Activated CD8-positive, alpha-beta memory T cell treated with anti-CD3 and anti-CD28 coated beads, Interleukin-2, amount 50 U/mL, for 48 hours (primary cell): ENCODE measurements around the gene NEURL4.
"Not testable (repeated sequence)": the region's sequence is repeated elsewhere in the genome, so short reads cannot be mapped to it uniquely, and the experiment has no call there.

ENCODE experiments used
- DNase-seq: peaks from one replicate; pipeline ENCODE4 v3.0.0-alpha.2; 2020

The NEURL4 gene

GRCh38 chr17:7346761-7347614, 17.9 kb upstream of the NEURL4 start:
- DNase-seq: no peak

DNA sequence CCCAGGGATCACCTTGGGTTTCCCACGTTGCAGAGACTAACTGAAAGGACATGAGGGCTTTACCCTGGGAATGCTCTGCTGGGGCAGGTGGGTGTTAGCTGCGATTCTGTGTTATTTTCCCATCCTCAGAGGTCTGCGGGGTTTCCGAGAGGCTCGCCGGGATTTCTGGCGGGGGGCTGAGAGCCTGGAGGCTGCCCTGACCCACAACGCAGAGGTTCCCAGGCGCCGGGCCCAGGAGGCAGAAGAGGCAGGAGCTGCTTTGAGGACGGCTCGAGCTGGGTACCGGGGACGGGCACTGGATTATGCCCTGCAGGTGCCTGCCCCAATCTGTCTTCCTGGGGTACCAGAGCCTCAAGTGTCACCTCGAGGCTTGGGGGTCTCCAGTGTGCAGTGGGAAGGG, 14.1 kb upstream of the NEURL4 start:
- DNase-seq: no peak

DNA sequence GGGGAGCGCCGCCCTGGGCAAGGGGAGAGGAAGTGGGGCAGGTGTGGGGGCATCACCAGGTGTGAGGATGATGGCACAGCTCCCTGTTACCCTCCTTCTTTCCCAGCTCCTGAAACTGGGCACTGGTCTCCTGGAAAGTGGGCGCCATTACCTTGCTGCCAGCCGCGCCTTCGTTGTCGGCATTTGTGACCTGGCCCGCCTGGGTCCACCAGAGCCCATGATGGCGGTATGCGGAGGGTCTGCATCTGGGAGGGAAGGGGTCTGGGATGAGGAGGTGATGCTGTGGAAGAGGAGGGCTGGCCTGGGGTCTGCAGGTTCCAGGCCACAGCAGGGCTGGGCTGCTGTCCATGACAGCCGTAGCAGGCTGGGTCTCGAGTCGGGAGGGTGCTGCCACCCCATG, 12.7 kb upstream of the NEURL4 start:
- DNase-seq: no peak

DNA sequence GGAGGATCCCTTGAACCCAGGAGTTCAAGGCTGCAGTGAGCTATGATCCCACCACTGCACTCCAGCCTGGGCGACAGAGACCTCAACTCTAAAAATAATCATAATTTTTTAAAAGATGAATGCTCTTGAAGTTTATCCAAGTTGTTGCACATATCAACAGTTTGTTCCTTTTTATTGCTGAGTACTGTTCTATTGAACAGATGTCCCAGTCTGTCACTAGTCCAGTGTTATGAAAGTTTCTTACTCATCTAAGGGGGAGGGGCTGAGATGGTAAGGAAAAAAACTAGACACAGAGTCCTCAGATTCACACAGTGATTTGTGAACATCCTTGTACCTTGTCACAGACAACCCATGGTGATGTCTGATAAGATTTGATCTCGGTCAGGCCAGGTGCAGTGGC, 11.0 kb upstream of the NEURL4 start:
- no peak for DNase-seq

DNA sequence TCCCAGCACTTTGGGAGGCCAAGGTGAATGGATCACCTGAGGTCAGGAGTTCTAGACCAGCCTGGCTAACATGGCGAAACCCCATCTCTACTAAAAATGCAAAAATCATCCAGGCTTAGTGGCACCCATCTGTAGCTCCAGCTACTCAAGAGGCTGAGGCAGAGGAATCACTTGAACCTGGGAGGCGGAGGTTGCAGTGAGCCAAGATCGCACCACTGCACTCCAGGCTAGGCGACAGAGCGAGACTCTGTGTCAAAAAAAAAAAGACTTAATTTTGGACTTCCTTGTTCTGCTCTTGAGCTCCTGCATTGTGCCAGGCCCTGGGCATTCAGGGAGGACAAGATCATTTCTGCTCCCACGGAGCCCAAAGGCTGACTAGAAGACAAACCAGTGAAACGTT, 8.5 kb upstream of the NEURL4 start:
- not testable (repeated sequence) for DNase-seq

DNA sequence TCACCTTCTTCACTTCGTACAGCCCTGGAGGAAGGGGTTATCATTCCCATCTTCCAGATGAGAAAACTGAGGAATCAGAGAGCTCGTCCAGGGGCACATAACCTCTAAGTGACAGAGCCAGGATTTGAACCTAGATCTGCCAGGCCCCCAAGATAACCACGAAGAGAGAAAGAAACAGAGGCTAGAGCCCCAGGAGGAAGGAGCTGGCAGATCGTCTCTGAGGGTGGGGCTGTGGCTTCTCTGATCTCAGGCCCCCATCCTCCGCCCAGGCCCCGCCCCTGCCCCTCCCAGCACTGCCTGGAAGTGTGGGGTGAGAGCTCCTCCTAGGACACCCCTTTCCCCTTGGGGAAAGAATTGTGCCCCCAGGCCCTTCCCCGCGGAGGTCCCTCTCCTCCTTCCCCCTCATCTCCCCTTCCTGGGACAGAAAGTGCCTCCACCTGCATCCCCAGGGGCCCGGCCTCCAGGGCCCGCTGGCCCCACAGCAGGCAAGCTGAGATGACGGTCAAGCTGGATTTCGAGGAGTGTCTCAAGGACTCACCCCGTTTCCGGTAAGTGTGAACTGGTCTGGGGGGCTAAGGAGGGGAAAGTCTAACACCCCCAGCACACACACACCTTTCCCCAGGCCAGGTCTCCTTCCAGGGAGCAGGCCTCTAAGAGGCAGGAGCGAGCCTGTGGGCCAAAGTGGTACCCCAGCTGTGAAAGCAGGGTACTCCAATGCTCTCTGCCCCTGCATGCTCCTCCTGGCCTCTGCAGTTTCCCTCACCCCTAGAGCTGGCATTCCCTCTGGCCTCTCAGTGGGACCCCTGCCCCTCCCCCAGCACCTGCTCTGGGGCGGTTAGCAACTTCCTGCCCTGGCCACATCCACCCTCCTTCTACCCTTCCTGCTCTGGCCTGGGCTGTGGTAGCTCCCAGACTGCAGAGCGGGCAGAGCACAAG, 7.4 kb upstream of the NEURL4 start, which contains the start of gene ACAP1:
Gene ACAP1, plus strand, starts transcription at position 290 of the 936 bp plus-strand sequence. Its CDS starts 206 bp downstream, at position 496.
- peak; percentile 89 for DNase-seq

DNA sequence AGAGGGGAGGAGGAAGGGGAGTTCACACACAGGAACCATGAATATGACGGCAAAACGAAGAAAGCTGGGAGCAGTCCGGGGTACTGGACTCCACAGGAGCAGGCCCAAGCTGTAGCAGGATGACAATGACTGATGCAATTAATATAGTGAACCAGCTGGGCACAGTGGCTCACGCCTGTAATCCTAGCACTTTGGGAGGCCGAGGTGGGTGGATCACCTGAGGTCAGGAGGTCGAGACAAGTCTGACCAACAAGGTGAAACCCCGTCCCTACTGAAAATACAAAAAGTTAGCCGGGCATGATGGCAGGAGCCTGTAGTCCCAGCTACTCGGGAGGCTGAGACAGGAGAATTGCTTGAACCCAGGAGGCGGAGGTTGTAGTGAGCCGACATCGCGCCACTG, 6.6 kb upstream of the NEURL4 start:
- DNase-seq: not testable (repeated sequence)

GRCh38 chr17:7334938-7335538, 5.9 kb upstream of the NEURL4 start:
- DNase-seq: no peak

GRCh38 chr17:7332600-7333069, 3.5 kb upstream of the NEURL4 start:
- DNase-seq: not testable (repeated sequence)

GRCh38 chr17:7332111-7332510, 3.0 kb upstream of the NEURL4 start:
- DNase-seq: no peak

- DNase-seq: no peak
Measured at GRCh38 chr17:7330638-7331015, 1.5 kb upstream of the NEURL4 start.

DNA sequence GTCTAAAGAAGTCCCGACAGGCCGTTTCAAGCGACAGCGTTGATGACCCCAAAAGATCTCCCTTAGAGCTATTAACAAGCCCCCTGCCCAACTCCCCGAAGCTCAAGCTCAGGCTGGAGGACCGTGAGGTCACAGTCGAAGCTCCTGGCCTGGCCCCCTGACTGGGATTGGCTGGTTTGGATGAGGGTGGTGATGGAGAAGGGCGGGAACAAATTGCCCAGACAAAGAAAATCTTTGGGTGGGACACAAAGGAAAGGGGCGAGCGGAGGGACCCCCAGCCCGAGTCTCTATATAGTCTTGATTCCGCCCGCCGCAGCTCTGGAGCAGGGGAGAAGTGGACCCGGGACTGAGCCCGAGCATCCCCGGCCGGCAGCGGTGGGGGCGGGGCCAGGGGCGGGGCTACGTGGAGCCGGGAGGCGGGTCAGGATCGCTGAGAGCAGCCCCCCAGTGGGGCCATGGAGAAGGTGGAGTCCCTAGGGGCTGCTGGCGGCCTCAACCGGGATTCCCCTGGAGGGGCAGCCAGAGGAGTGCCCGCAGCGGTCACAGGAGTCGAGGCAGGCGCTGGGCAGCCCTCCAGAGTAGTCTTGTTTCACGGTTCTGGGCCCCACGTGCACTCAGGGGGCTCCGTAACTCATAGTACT, 982 bp upstream of the NEURL4 start:
- peak; percentile 91 for DNase-seq

DNA sequence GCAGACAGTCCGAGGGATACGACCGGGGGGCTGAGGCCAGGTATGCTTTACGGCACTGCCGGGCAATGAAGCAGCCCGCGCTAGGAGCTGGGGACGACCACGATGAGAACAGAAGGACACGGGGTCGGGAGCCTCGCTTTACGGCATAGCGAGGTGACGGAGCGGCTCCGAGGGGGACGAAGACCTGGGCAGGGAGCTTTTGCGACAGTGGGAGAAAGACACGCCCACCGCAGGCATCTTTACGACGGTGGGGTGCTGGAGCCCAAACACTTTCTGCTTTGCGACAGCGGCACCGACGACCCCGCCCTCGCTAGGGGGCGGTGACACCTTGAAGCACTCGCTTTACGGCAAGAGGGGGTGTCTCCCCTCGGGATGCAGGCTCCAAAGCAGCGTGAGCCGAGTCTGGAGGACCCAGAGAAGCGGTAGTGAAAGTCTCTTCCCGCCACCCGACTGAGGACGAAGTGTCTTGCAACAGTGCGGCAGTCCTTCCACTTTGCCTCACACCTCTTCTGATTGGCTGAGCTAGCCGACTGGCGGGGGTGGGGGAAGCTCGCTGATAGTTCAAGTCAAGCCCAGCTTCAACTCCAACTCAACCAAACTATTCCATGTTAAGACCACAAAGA, 350 bp upstream of the NEURL4 start:
- DNase-seq: peak; percentile 96

DNA sequence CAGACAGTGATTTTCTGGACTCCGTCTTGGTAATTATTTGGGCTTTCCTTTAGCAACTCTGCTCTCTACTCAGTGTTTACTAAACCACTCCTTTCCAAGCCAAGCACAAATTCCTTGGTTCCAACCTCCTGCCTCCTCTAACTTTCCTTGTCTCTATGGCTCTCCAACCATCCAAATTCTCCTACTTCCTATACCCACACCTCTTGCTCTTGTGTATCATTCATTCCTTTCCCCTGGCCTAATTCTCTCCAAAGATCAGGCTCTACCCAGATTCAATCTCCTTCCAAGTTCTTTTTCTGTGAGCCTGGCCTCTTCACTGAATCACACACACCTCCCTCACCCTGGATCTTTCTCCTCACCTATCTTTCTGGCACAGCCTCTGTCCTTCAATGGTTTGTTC, 1.1 kb downstream of the NEURL4 start:
- no peak for DNase-seq

DNA sequence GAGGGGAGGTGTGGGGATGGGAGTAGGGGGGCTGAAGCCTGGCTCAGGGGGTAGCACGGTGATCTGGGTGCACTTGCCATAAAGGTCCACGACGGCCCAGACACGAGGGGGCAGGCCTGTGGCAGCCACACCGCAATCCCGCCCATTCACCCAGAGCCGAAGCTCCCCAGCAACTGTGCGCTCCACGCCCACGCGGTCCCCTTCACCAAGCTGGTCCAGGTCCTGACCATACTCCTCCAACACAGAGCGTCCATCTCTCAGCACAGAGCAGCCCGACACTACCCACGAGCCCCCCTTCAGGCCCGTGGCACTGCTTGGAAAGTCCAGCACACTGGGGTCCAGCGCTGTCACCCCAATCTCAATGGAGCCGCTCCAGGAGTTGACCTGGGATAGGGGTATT, 1.6 kb downstream of the NEURL4 start:
- no peak for DNase-seq

DNA sequence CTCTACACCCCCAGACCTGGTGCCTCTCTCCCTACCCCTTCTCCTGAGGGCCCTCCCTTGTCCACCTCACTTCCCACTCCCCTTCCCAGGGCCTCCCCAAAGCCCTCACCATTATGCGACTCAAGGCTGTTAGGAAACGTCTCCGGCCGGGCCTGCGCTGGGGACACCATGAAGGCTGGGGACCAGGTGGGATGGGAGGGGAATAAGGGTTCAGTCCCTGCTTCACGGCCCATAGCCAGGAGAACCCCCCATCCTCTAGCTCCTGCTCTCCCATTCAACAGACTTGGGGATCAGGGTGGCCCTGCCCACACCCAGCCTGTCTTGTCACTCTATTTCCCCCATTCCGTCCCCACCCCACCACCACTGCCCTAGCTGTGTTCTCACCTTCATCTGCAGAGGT, 2.1 kb downstream of the NEURL4 start:
- DNase-seq: no peak

- no peak for DNase-seq
Measured at GRCh38 chr17:7326186-7326585, 2.9 kb downstream of the NEURL4 start.

- DNase-seq: no peak
Measured at GRCh38 chr17:7325031-7325528, 4.1 kb downstream of the NEURL4 start.

- no peak for DNase-seq
Measured at GRCh38 chr17:7324438-7324779, 4.7 kb downstream of the NEURL4 start.

GRCh38 chr17:7323731-7324437, 5.3 kb downstream of the NEURL4 start:
- DNase-seq: peak; percentile 90

DNA sequence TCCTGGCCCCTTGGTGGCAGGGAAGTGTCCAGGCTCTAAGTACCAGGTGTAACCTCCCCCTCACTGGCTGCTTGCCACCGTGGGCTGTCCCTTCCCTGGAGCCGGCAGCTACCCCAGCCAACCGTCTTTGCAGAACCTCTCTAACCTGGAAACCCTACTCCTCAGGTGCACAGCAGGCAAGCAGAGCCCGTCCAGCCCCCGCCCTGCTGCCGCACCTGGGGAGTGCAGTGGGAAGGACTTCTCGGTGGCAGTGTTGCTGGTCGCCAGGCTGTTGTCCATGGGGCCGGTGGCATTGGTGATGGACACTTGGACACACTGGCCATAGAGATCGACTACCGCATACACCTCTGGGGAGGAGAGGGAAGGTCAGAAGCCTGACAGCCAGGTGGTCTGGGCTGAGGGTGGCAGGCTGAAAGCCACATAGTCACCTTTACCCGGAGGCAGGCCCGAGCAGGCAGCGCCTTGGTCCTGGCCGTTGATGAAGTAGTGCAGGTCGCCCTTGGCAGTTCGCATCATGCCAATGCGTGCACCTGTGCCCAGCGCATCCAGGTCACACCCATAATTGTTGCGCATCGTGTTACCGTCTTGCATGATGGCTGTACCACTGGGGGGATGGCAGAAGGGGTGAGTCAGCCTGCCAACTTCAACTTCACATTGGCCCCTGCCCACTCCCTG, 6.5 kb downstream of the NEURL4 start:
- DNase-seq: no peak
